GM18873 (cell line): ENCODE measurements around the gene SCYL3.

Source experiments
- ATAC-seq: cut with Tn5 transposase; IDR thresholded peaks from one replicate; pipeline ENCODE4 v1.9.1; 2021; ENCODE audit warnings: mild to moderate bottlenecking, moderate library complexity, moderate number of reproducible peaks; ENCODE audit not compliant: unreplicated experiment, low FRiP score

The SCYL3 gene

DNA sequence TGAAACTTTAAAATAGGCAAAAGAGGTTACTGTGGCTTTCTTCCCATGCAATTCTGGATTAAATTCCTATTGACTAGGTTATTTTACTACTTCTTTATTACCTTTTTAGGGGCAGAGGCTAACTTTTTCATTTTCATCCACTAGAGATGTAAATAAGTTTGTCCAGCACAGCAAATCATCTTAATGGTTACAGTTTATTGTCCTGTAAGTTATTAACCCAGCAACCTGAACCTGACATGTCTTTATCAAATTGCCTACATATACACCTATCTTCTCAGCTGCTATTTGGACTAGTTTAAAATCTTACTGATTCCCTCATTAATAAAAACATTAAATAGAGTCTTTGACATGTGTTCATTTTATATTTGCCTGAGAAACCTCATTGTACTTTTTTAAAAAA, 6.9 kb upstream of the SCYL3 start:
- no peak for ATAC-seq

- no peak for ATAC-seq
Measured at GRCh38 chr1:169899519-169900217, 6.0 kb upstream of the SCYL3 start.

- ATAC-seq = no peak
Measured at GRCh38 chr1:169896013-169896412, 2.3 kb upstream of the SCYL3 start.

DNA sequence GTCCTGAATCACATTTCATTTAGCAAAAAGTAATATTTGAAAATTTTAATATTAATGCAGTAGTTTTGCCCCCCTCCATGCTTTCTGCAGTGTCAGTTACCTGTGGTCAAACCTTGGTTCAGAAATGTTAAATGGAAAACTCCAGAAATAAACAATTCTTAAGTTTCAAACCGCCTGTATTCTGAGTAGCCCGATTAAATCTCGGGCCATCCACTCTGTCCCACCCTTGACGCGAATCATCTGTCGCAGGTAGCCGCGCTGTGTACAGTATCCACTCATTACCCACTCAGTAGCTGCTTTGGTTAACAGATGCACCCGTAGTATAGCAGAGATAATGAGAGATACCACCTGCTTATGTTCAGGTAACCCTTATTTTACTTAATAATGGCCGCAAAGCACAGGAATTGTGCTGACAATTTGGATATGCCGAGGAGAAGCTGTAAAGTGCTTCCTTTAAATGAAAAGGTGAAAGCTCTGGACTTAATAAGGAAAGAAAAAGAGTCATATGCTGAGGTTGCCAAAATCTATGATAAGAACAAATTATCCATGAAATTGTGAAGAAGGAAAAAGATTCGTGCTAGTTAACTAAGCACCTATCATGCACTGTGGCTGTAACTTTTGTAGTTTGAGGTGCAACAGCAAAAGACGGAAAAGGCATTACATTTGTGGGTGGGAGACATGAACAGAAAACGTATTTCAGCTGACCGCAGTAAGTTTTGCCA, 889 bp upstream of the SCYL3 start:
- no peak for ATAC-seq

DNA sequence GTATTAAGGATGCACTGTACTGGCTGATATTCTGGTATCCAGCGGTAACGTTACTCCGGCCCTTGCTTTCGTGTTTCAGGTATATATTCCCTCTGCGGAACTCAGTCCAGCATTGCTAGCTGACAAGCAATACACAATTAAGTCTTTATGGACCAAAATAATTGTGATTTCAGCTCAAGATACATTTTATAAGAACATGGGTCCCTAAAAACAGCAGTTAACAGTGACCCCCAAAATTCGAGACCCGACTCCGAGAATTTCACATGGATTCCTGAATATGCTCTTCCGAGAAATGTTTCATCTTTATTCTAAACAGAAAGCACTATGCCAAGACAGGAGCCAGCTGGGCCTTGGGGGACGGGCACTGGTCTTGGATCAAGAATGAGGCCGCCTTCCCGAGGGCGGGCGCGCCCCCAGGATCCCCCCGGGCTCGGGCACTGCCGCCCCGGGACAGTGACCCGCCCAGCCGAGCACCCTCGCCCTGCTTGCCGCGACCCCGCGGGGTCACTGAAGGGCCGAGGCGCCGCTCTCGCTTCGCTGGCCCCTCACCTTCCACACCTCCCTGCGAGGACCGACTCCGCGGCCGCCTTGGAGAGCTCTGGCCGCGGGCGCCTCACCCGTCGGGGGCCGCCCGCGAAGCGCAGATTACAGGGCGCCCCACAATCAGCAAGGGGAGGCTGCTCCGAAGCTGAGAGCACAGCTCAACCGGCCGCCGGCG, 610 bp downstream of the SCYL3 start:
- no peak for ATAC-seq

GRCh38 chr1:169892176-169892926, 1.3 kb downstream of the SCYL3 start:
- no peak for ATAC-seq

- no peak for ATAC-seq
Measured at GRCh38 chr1:169891539-169891885, 2.2 kb downstream of the SCYL3 start.

- no peak for ATAC-seq
Measured at GRCh38 chr1:169890761-169891538, 2.7 kb downstream of the SCYL3 start.

- ATAC-seq = no peak
Measured at GRCh38 chr1:169889871-169890270, 3.8 kb downstream of the SCYL3 start.

DNA sequence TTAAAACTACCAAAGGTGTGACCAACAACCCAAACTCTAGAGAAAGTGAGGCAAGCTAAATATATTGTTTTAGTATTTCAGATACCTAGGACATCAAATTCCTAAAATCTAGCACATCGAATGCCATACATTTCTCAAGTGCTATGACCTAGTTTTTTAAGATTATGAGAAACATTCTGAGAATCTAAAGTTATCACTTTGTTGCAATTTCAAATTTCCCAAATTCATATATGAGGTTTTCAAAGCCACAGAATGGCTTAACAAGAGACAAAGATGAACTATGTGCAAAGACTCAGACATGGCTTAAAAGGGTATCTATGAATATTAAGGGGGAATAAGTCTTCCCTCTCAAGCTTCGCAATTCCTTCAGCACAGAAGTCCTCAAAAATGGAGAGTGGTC, 6.8 kb downstream of the SCYL3 start:
- no peak for ATAC-seq

DNA sequence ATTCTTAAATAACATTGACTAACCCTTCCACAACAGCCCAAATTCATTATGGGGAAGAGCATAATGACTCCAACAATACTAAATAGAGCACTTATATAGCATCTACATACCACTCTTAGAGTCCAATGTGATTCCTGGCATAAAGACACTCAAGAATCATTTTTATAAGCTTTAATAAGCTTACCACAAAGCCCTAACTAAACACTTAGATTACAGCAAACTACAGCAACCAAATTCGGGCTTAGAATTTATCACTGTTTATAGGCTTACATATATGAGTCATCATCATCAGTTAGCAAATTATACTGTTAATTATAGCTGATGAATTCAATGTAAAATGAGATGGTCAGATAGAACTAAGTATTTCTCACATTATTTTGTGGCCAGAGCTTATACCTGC, 7.3 kb downstream of the SCYL3 start:
- ATAC-seq = no peak

- no peak for ATAC-seq
Measured at GRCh38 chr1:169885207-169885606, 8.5 kb downstream of the SCYL3 start.

- ATAC-seq = no peak
Measured at GRCh38 chr1:169884634-169885033, 9.1 kb downstream of the SCYL3 start.

DNA sequence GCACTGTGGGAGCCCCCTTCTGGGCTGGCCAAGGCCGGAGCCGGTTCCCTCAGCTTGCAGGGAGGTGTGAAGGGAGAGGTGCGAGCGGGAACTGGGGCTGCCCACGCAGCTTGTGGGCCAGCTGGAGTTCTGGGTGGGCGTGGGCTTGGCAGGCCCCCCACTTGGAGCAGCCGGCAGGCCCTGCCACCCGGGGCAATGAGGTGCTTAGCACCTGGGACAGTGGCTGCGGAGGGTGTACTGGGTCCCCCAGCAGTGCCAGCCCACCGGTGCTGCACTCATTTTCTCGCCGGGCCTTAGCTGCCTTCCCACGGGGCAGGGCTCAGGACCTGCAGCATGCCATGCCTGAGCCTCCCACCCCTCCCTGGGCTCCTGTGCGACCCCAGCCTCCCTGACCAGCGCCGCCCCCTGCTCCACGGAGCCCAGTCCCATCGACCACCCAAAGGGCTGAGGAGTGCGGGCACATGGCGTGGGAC, 11.6 kb downstream of the SCYL3 start:
- ATAC-seq = no peak

- no peak for ATAC-seq
Measured at GRCh38 chr1:169879034-169879840, 14.5 kb downstream of the SCYL3 start.

- ATAC-seq = no peak
Measured at GRCh38 chr1:169878498-169878897, 15.2 kb downstream of the SCYL3 start.

- no peak for ATAC-seq
Measured at GRCh38 chr1:169877800-169878491, 15.8 kb downstream of the SCYL3 start.

GRCh38 chr1:169874229-169874628, 19.5 kb downstream of the SCYL3 start:
- ATAC-seq = no peak
